GM18520 (cell line): ENCODE results near the gene NEK7.
"Not testable (repeated sequence)": the region's sequence is repeated elsewhere in the genome, so short reads cannot be mapped to it uniquely, and the experiment has no call there.

Source experiments
- ATAC-seq: cut with Tn5 transposase; IDR thresholded peaks from one replicate; pipeline ENCODE4 v1.9.1; 2021; ENCODE audit not compliant: unreplicated experiment

The NEK7 gene

DNA sequence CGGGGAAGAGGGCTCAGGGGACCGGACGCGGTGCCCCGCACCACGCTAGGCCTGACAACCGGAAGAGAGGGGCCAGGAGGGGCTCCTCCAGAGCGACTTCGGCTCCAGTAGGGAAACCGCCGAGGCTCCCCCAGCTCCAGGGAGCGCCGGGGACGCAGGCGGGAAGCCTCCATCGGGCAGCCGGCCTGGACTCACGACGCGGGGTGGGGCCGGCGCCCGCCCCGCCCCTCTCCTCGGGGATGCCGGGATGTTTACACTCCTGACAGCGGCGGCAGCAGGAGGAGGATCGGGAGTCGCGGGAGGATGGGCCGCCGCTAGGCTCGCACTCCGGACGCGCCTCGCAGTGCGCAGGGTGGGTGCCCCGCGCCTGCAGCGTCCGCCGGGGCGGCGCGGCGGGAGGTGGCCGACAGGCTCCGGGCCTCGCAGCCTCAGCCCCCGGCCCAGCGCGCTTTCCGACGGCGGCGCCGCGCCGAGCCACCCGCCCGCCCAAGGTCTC, at the start of gene NEK7:
Gene NEK7, plus strand, starts transcription at position 254 of the 496 bp plus-strand sequence. CDS start 75,583 bp downstream, outside the sequence.
- peak; percentile 42 for ATAC-seq

DNA sequence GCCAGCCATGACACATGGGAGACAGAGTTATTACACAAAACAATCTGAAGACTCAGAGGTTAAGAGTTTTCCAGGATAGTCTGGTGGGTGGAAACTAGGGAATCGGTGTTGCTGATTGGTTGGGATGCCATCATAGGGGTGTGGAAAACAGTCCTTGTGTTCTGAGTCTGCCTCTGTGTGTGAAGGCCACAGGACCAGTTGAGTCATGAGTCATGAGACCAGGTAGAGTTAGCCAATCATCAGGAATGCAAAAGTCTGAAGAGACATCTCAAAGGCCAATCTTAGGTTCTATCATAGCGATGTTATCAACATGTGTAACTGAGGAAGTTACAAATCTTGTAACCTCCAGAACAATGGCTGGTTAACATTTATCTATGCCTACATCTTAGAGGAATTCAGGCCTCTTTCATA, 49.7 kb upstream of the NEK7 start:
- ATAC-seq: no peak

DNA sequence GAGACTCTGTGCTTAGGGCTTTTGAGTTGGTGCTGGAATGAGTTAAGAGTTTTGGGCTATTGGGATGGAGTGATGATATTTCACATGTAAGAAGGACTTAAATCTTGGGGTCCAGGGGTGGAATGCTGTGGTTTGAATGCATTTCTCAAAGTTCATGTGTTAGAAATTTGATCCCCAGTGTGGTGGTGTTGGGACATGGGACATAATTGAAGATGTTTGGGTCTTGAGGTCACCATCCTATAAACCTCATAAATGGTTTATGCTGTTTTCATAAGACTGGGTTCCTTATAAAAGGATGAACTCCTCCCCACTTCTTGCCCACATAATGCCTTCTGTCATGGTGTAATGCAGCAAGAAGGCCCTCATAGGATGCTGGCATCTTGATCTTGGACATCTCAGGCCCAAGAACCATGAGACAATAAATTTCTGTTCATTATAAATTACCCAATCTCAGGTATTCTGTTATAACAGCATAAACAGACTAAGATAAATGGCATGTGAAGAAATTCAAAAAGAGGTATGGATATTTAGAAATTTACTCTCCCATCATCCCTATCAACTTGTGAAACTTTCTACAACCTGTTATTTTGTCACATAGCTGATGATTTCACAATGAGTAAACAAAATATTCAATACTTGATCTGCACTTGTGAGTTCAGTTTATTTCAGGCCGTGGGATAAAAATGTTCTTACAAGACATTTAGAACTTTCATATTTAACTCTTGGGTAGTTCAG, 48.0 kb upstream of the NEK7 start:
- no peak for ATAC-seq

DNA sequence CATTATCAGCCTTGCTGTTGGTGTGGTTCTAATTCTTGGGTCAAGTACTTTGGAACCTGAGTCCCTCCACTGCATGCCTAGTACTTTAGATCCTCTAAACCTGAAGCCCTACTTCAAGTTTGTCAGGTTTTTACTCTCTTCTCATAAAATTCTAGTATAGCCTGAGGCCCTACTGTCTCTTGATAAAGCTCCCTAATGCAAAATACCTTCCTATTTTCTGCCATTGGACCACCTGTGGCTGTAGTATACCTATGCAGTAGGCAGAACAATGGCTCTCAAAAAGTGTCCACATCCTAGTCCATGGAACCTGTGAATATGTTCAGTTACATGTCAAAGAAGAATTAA, 47.5 kb upstream of the NEK7 start:
- ATAC-seq: no peak

DNA sequence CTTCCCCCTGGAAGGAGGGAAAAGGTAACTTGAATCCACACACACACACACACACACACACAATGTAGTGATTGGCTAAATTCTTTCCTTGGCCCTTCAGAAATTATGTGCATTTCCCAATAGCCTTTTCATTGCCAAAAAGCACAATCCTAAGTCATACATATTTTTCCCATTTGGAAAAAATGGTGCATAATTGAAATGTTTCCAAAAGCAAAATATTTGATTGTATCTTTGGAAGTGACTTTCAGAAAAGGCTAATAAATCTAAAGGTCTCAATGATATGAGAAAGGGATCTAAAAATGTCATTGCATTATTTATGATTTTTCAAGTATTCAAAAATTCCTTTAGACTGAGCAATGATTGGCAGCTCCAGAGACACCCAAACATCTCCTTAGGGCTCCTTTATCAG, 43.5 kb upstream of the NEK7 start:
- ATAC-seq: no peak

DNA sequence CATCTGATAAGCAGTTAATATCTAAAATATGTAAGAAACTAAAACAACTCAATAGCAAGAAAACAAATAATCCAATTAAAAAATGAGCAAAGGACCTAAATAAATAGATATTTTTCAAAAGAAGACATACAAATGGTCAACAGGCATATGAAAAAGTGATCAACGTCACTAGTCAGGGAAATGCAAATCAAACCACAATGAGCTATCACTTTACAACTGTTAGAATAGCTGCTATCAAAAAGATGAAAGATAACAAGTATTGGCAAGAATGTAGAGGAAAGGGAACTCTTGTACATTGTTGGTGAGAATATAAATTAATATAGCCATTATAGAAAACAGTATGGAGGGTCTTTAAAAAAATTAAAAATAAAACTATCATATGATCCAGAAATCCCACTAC, 40.7 kb upstream of the NEK7 start:
- ATAC-seq: no peak

DNA sequence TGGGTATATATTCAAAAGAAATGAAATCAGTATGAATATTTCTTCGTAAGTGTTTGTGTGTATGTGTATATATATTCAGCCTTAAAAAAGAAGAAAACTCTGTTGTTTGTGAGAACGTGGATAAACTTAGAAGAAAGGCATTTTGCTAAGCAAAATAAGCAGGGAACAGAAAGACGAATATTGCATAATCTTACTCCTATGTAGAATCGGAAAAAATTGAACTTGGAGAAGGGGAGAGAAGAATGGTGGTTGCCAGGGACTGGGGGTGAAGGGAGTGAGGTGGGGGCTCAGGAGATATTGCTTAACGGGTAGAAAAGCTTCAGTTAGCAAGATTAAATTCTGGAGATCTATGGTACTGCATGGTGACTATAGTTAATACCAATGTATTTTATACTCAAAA, 40.3 kb upstream of the NEK7 start:
- no peak for ATAC-seq

DNA sequence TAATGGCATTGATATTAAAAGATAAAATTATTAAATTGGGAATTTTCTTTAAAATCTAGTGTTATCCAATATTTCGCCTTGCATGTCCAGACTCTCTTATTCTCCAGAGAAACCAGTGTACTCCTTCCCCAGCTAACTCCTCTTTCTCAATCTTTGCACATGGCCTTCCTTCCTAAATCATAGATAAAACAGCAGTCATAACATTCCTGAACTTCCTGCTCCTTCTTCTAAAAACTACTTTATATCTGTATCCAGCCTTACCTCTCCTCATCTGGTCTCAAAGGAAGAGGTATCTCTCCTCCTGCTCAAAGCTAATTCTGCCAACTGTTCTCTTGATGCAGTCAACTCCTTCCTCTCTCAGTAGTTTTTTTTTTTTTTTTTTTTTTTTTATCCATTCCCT, 39.5 kb upstream of the NEK7 start:
- no peak for ATAC-seq

DNA sequence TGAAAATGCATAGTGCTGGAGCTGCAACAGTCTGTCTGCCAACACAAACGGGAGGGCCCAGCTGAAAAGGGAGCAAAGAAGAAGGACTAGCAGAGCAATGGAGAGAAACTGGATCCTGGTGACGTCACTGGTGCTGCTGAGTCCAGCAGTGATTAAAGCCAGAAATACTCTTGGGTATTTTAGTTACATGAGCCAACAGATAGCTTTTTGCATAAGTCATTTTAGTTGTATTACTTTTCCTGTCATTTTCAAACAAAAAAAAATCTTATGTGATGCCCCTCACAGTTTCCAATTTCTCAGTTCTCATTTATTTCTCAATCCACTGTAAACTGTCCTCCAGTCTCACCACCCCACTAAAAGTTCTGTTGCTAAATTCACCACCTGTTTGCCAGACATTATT, 38.7 kb upstream of the NEK7 start:
- no peak for ATAC-seq

DNA sequence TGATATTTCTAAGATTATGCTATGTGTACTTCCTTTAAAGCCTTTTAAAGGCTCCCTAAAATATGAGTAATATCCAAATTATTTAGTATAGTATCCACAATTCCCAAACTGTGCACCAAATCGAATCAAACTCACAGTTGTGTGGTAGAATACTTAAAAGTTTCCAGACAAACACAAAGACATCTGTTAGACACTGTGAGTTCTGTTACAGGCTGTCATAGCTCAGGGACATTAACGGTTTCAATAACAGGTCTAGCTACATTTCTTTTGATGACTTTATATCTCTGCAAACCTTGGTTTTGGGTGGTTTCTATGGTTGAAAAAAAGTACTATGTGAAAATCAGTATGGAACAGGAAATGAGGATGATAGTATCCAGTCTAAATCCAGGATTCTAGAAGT, 36.9 kb upstream of the NEK7 start:
- ATAC-seq: no peak

DNA sequence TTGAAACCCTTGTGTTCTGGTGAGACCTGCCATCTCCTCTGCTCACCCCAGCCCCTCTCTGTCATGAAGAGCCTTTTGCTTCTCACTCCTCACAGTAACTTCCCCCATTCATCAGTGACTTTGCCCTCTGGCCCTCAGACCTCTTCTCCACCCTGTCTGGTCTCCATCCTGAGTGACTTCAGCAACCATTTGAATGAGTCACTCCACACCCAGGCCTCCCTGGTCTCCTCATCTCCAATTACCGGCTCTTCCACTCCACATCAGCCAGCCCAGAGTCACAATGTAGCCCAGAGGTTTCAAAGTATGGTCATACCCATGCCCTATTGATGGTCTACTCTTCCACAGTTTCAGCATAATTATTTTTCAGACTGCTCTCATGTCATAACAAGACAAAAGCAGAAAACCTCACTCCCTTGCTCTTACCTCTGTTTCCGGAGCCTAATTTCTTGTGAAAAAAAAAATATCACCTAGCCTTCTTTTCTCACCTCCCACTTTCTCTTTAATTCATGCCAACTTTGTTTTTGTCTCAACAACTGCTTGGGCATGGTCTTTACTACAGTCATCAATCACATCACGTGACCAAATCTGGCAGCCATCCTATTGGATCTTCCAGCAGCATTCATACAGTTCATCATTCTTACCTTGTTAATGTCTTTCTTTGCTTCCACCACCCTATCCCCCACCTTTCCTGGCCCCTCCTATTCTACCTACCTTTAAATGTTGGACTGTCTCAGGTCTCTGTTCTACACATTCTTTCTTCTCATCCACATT, 35.6 kb upstream of the NEK7 start:
- no peak for ATAC-seq

DNA sequence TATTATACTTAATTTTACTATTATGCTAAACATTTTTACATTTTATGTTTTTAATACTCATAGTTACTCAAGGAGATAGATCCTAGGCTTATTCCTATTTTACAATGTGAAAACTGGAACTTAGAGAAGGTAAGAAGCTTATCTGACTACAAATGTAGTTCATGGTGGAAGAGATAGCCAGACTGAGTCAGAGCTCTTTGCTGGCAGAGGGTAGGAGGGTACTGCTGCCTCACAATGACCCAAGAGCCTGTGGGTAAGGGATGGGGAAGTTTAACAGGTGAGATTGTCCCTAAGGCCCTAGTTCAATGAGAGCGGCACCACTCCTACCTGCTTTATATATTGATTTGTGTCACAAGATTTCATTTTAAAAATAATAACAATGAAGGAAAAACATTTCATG, 34.1 kb upstream of the NEK7 start:
- no peak for ATAC-seq

DNA sequence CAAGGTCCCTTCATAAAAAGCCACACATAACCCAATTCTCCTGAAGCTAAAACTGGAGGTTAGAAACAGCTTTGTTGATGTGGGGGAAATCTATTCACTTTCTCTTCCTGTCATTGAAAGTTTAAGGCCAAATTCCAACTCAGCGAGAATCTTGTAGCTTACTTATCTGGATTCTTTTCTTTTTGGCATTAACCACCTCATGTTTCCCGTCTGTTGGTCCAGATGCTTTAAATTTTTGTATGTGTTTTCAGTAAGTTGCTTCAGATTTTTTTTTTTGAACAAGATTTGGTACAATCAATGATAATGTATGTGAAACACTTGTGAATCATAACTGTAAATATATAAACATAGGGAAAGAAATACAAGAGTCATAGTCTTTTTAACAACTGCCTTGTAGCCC, 33.7 kb upstream of the NEK7 start:
- no peak for ATAC-seq

DNA sequence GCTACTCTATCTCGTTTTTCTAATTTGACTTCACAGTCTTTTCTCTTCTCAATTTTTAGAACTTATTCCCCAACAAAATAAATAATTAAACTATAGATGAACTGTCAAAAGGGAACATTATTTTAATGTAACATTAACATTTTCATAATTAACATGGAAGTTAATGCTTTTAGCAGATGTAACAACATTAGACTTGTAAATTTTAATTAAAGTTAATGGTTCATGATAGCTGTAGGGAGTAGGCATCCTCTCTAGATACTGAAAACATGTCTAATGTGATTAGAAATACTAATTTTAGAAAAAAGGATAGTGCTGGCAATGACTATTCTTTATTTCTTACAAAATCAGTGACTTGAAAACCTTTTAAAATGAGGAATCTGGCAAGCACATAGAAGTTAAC, 32.1 kb upstream of the NEK7 start:
- no peak for ATAC-seq

DNA sequence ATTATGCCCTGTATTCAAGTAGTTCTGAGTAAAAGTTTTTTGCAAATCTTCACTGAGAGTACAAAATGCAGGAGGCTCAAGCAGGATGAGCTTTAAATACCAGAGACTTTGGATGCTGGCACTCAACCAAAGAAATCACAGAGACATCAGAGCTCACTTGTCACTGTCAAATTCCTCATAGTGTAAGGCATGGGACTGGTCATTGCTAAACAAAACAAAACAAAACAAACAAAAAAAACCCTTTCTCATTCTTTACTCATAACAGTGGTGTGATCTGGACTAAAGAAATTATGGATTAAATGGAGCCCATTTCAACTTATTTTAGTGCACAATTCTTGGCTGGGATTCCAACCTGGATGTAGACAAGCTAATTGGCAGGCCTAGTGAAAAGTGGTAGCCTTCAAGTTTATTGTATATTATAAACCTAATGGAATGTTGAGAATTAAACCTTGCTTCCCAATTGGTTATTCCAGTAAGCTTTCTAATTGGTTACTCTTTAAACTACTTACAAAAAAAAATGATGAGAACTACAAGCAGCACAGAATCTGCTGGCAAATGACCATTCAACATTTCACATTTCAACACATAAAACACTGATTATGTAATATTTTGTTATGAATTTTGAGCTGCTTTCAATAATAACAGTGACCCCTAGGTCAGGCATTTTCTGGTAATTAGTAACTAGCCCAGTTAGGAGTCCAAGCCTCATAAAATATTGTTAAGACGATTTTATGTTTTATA, 30.6 kb upstream of the NEK7 start:
- no peak for ATAC-seq

DNA sequence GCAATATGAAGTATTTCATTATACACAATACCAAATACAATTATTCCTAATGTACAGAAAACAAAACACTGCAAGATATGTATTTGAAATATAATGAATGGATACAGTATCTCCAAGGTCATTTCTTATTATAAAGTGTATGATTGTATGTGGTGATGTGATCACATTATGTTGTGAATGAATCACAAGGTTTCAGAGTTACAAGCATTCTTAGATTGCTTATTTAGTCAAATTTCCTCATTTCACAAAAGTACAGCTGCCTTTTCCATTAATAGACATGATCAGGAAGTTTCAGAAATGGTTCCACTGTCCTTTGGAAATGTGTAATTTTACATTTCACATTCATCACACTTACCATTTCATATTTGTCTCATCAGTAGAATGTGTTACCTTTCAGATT, 28.3 kb upstream of the NEK7 start:
- no peak for ATAC-seq

DNA sequence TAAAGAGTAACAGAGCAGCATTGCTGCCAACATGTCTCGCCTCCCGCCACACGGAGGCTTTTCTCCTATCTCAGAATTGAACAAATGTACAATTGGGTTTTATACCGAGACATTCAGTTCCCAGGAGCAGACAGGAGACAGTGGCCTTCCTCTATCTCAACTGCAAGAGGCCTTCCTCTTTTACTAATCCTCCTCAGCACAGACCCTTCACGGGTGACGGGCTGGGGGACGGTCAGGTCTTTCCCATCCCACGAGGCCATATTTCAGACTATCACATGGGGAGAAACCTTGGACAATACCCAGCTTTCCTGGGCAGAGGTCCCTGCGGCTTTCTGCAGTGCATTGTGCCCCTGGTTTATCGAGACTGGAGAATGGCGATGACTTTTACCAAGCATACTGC, 26.7 kb upstream of the NEK7 start:
- not testable (repeated sequence) for ATAC-seq

DNA sequence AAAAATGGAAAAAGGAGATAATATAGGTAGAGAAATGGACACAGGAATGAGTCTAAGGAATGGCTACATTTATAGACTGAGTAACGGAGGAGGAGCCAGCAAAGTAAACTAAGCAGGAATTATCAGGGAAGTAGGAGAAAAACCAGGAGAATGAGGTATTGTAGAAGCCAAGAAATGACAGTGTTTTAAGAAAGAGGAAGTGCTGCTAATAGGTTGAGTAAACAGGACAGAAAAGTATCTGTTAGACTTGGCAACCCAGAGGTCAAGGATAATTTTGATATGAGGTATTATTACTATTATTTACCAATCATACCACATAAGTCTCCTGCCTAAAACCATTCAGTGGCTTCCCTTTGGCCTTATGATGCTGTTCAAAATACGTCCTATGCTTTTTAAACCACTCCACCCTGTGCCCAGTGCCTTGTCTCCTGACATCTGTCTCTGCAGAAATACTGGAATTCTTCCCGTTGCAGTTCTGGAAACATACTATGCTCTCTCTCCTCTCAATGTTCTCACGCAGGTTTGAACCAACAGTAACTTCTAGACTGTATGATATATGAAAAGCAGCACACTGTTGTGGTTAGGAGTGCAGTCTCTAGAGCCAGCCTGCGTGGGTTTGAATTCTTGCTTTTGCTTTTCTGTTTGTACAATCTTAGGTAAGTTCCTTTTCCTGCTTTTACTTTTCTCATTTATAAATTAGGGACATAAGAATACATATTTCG, 24.6 kb upstream of the NEK7 start:
- ATAC-seq: peak; percentile 47

DNA sequence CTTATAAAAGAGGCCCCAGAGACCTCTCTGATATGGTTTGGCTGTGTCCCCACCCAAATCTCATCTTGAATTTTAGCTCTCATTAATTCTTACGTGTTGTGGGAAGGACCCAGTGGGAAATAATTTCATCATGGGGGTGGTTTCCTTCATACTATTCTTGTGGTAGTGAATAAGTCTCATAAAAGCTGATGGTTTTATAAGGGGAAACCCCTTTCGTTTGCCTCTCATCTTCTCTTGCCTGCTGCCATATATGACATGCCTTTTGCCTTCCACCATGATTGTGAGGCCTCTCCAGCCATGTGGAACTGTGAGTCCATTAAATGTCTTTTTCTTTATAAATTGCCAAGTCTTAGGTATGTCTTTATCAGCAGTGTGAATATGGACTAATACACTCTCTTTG, 22.5 kb upstream of the NEK7 start:
- ATAC-seq: no peak

DNA sequence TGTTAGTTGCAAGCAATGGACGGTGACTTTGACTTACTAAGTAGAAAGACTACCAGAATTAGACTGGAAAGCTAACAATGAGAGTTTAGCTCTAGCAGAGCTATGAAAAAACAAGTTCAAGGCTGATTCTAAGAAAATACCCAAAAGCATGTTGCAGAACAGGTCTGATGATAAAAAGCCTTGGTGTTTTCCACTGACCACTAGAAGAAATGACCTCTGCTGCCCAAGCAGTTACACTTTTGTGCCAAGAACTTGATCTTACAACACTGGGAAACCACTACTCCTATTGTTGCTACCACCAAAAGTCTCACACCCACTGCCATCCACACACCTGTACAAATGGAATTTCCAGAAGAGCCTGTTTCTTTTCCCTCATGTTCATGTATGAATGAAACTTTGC, 21.4 kb upstream of the NEK7 start:
- no peak for ATAC-seq

DNA sequence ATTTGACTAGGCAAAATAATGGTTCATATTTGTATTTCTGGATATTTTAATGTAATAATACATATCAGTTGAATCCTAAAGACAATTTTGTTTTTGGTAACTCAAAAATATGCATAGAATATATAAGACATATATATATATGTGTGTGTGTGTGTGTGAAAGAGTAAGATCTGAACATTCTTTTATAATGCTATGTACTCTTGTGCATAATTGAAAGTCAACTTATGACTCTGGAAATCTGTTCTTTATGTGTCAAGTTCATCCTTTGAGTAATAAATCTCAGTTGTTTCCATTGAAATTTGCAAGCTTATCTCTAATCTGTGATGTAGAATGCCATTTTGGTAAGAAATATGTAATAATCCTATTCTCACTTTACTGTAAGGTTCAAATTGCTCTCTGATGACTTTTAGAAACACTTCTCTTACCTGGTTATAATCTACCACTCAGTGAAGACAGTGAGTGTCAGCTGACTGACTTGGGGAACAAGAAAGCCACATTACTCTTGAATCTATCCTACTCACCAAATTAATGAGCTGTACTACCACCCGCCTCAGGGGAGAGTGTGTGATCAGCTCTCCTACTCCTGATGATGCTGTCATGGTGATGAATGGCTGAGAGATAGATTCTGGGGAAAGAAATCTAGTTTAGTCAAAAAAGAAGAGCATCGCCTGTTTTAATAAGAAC, 15.0 kb upstream of the NEK7 start:
- ATAC-seq: no peak
